B cell (primary cell): ENCODE data around the gene BRMS1.

ENCODE experiments used
- EZH2 ChIP-seq: IDR thresholded peaks from 2 replicates; pipeline ENCODE4 v1.6.1; 2012; ENCODE audit warnings: borderline replicate concordance, low read depth, mild to moderate bottlenecking, moderate library complexity, low read length; ENCODE audit not compliant: insufficient read depth, poor library complexity, severe bottlenecking
- TF ChIP-seq, protein P1 (sequence below): fragments of 200-600 bp; IDR thresholded peaks from one replicate; pipeline ENCODE4 v1.8.0; 2022; ENCODE audit warnings: antibody characterized with exemption, mild to moderate bottlenecking

DNA sequence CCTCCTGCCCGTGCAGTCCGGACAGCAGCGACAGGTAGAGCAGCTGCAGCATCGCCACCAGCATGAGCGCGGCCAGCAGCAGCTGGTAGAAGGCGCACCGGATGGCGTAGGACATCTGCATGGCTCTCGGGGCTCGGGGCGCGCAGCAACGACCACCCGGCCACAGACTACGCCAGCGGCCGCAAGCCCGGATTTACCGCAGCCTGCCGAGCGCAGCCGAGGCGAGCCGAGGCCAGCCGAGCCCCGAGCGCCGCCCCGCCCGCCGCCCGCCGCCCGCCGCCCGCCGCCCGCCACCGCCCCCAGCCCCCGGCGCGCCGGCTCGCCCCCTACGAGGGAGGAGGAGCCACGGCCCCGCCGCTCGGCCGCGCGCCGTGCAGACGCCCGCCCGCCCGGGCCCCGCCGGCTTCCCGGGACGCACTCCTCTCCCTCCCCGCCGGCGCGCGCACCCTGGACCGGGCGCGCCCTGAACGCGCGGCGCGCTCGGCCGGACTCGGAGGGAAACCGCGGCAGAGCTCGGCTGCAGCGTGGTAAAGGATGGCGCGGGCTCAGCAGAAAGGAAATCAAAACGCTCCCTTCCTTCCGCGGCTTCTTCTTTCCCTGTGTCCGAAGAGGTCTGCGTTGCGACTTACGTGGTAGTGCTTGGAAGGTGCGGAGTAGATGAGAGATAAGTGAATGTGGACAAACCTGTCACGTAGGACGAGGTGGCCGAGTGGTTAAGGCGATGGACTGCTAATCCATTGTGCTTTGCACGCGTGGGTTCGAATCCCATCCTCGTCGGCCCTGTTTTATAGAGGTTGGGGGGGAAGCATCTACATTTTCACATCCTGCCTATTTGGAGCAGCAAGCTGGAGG is 2.7 kb upstream of the BRMS1 start, which contains the start of gene B4GAT1:
- TF ChIP-seq, protein P1, sequence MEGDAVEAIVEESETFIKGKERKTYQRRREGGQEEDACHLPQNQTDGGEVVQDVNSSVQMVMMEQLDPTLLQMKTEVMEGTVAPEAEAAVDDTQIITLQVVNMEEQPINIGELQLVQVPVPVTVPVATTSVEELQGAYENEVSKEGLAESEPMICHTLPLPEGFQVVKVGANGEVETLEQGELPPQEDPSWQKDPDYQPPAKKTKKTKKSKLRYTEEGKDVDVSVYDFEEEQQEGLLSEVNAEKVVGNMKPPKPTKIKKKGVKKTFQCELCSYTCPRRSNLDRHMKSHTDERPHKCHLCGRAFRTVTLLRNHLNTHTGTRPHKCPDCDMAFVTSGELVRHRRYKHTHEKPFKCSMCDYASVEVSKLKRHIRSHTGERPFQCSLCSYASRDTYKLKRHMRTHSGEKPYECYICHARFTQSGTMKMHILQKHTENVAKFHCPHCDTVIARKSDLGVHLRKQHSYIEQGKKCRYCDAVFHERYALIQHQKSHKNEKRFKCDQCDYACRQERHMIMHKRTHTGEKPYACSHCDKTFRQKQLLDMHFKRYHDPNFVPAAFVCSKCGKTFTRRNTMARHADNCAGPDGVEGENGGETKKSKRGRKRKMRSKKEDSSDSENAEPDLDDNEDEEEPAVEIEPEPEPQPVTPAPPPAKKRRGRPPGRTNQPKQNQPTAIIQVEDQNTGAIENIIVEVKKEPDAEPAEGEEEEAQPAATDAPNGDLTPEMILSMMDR, result no peak
- TF ChIP-seq EZH2, result no peak
